HUES64 (cell line): ENCODE measurements around the gene TUBB4A.

Experiments
- H3K27ac ChIP-seq: 2 replicates; pipeline ENCODE4 v1.7.0; 2013; ENCODE audit warnings: low read depth, low read length, inconsistent platforms
- H3K27me3 ChIP-seq: 2 replicates; pipeline ENCODE4 v1.6.1; 2013; ENCODE audit warnings: mild to moderate bottlenecking, low read length; ENCODE audit not compliant: insufficient read depth
- H3K36me3 ChIP-seq: 2 replicates; pipeline ENCODE4 v1.6.1; 2013; ENCODE audit warnings: mild to moderate bottlenecking, low read length; ENCODE audit not compliant: insufficient read depth
- H3K4me1 ChIP-seq: 2 replicates; pipeline ENCODE4 v1.6.1; 2013; ENCODE audit warnings: mild to moderate bottlenecking, low read length, moderate library complexity; ENCODE audit not compliant: insufficient read depth
- H3K4me3 ChIP-seq: 2 replicates; pipeline ENCODE4 v1.5.1; 2013; ENCODE audit warnings: mild to moderate bottlenecking, low read length, moderate library complexity
- H3K9ac ChIP-seq: 2 replicates; pipeline ENCODE4 v1.6.1; 2013; ENCODE audit warnings: mild to moderate bottlenecking, low read depth, low read length
- H3K9me3 ChIP-seq: 2 replicates; pipeline ENCODE4 v1.6.1; 2013; ENCODE audit warnings: low read depth, low read length; ENCODE audit not compliant: insufficient read depth
- WGBS: fragments of 150-250, 120-280 bp; methylation state at CpG from one replicate; pipeline ENCODE4 v1.1.7; 2013; ENCODE audit warnings: missing lambda C conversion rate; 5-methylcytosine and 5-hydroxymethylcytosine counted together

The TUBB4A gene

GRCh38 chr19:6451583-6452222, 50.4 kb downstream of the TUBB4A start:
- Histone ChIP-seq H3K4me3 (no peak overlapping the region), H3K9ac (no peak overlapping the region), H3K36me3 (peaks cover 34% of the 10 kb centered on the region), H3K27ac (no peak overlapping the region), H3K4me1 (no peaks in the 10 kb centered on the region), H3K9me3 (peaks cover 13% of the 10 kb centered on the region; the same call in 1 of the 2 replicates), H3K27me3 (no peaks in the 10 kb centered on the region)
- 92% methylated on average over 7 of the region's 7 CpGs for WGBS

DNA sequence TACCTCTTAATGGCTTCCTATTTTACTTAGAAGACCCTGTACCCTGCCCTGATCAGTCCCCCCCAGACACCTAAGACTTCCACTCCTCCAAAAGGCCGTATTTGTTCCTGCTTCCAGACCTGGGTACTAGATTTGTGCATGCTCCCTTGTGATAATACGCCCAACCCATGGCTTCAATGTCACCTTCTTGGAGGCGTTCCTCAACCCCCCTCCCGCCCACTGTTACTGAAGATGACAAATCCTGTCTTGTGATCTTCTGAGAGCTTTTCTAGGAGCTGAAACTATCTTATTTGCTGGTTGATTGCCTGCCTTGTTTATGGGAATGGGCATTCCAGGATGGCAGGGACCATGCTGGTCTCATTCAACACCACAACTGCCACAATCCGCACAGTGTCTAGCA, 51.9 kb downstream of the TUBB4A start:
- H3K36me3 ChIP-seq: peaks cover 28% of the 10 kb centered on the region
- H3K4me1 ChIP-seq: no peaks in the 10 kb centered on the region
- no peak overlapping the region for H3K27ac ChIP-seq
- no peak overlapping the region for H3K4me3 ChIP-seq
- no peaks in the 10 kb centered on the region for H3K27me3 ChIP-seq
- H3K9ac ChIP-seq: no peak overlapping the region
- WGBS: 92% methylated on average over 5 of the region's 5 CpGs
- peaks cover 13% of the 10 kb centered on the region; the same call in 1 of the 2 replicates for H3K9me3 ChIP-seq

- Histone ChIP-seq H3K4me1 (no peaks in the 10 kb centered on the region), H3K27me3 (no peaks in the 10 kb centered on the region), H3K9me3 (no peaks in the 10 kb centered on the region), H3K36me3 (peaks cover 10% of the 10 kb centered on the region; the same call in 1 of the 2 replicates), H3K4me3 (no peak overlapping the region), H3K27ac (no peak overlapping the region), H3K9ac (no peak overlapping the region)
- WGBS: 97% methylated on average over 3 of the region's 3 CpGs
These were observed 54.1 kb downstream of the TUBB4A start for GRCh38 chr19:6448045-6448444.

- no peaks in the 10 kb centered on the region for H3K4me1 ChIP-seq
- no peaks in the 10 kb centered on the region for H3K36me3 ChIP-seq
- H3K4me3 ChIP-seq: no peak overlapping the region
- no peaks in the 10 kb centered on the region for H3K27me3 ChIP-seq
- H3K9ac ChIP-seq: no peak overlapping the region
- H3K9me3 ChIP-seq: no peaks in the 10 kb centered on the region
- 92% methylated on average over 3 of the region's 3 CpGs for WGBS
- no peak overlapping the region for H3K27ac ChIP-seq
These were observed 55.7 kb downstream of the TUBB4A start for GRCh38 chr19:6446452-6446851.
